Measurements from ENCODE around the gene RASL10B.
"Not testable (repeated sequence)": the region's sequence is repeated elsewhere in the genome, so short reads cannot be mapped to it uniquely, and the experiment has no call there.

RASL10B gene

DNA sequence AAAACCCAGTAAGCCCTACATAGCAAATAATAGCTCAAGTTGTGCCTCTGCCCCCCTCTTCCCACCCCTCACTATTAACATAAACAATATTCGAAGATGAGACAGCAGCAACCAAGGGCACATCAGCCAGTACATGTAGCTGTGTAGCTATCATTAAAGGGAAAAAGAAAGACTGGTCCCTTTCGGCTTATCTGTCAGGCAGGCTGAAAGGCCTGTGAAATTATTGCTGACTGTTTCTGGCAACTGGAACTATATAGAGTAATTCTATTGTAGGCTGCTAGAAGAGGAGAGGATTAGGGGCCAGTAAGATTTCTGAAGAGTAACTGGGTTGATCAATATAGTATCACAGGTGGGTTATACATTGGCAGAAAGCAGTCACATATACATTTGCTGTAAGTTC lies 36.5 kb upstream of the RASL10B start:
- H3K27ac Mint-ChIP-seq, result no peak overlapping the region
- no peaks in the 10 kb centered on the region for H3K9me3 Mint-ChIP-seq
- no peak overlapping the region for H3K4me3 Mint-ChIP-seq
- peaks cover 42% of the 10 kb centered on the region for H3K36me3 Mint-ChIP-seq (ENCODE audit: low read depth)
- no peaks in the 10 kb centered on the region for H3K4me1 Mint-ChIP-seq
- no peaks in the 10 kb centered on the region for H3K27me3 Mint-ChIP-seq (ENCODE audit: low read depth)
- no peak for TF ChIP-seq CTCF (IDR thresholded peaks at IDR 0.05; ENCODE audit: unreplicated experiment in 3 of 3)

- Mint-ChIP-seq H3K4me3 (no peak overlapping the region), H3K27ac (no peak overlapping the region), H3K36me3 (ENCODE audit: low read depth) (peaks cover 35% of the 10 kb centered on the region), H3K9me3 (no peaks in the 10 kb centered on the region), H3K4me1 (no peaks in the 10 kb centered on the region), H3K27me3 (ENCODE audit: low read depth) (no peaks in the 10 kb centered on the region)
- TF ChIP-seq CTCF (IDR thresholded peaks at IDR 0.05; ENCODE audit: unreplicated experiment in 3 of 3), result no peak
Observed at GRCh38 chr17:35695613-35696012, 35.8 kb upstream of the RASL10B start.

DNA sequence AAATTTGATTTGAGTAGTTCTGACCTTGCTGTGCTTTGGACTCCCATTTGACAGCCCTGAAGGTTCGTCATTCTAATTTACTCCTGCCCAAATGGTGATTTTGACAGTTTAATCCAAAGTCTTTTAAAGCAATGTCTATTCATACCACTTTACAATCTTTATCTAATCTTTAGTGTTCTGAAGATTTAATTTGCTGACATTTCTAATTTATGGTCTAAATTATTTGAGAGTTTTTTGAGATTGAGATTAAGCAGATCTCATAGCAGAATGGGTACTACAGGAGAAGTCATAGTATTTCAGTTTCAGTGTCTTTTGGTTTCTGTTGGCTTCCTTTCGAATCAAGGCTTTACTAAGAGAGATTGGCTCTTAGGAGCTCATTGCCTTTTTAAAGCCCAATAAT lies 32.6 kb upstream of the RASL10B start:
- no peak overlapping the region for H3K4me3 Mint-ChIP-seq
- H3K4me1 Mint-ChIP-seq, result no peaks in the 10 kb centered on the region
- H3K36me3 Mint-ChIP-seq (ENCODE audit: low read depth), result peaks cover 32% of the 10 kb centered on the region
- H3K9me3 Mint-ChIP-seq, result no peaks in the 10 kb centered on the region
- no peaks in the 10 kb centered on the region for H3K27me3 Mint-ChIP-seq (ENCODE audit: low read depth)
- no peak for TF ChIP-seq CTCF (IDR thresholded peaks at IDR 0.05; ENCODE audit: unreplicated experiment in 3 of 3)
- no peak overlapping the region for H3K27ac Mint-ChIP-seq

GRCh38 chr17:35700150-35700549 lies 31.3 kb upstream of the RASL10B start:
- no peak for TF ChIP-seq CTCF (IDR thresholded peaks at IDR 0.05; ENCODE audit: unreplicated experiment in 3 of 3)
- no peak overlapping the region for H3K4me3 Mint-ChIP-seq

GRCh38 chr17:35701491-35701890 lies 29.9 kb upstream of the RASL10B start:
- H3K4me3 Mint-ChIP-seq, result no peak overlapping the region

More at GRCh38 chr17:35700150-35700549, 31.3 kb upstream of the RASL10B start:
- H3K4me1 Mint-ChIP-seq, result no peaks in the 10 kb centered on the region
- H3K36me3 Mint-ChIP-seq (ENCODE audit: low read depth), result peaks cover 27% of the 10 kb centered on the region
- H3K27ac Mint-ChIP-seq, result no peak overlapping the region
- H3K9me3 Mint-ChIP-seq, result no peaks in the 10 kb centered on the region
- no peaks in the 10 kb centered on the region for H3K27me3 Mint-ChIP-seq (ENCODE audit: low read depth)

GRCh38 chr17:35703308-35703707 lies 28.1 kb upstream of the RASL10B start:
- H3K36me3 Mint-ChIP-seq (ENCODE audit: low read depth), result peaks cover 13% of the 10 kb centered on the region
- not testable (repeated sequence) for H3K9me3 Mint-ChIP-seq; H3K27me3 Mint-ChIP-seq (ENCODE audit: low read depth); H3K4me3 Mint-ChIP-seq; H3K4me1 Mint-ChIP-seq; H3K27ac Mint-ChIP-seq

More at GRCh38 chr17:35701491-35701890, 29.9 kb upstream of the RASL10B start:
- Mint-ChIP-seq H3K9me3 (no peaks in the 10 kb centered on the region), H3K36me3 (ENCODE audit: low read depth) (peaks cover 17% of the 10 kb centered on the region), H3K27me3 (ENCODE audit: low read depth) (no peaks in the 10 kb centered on the region), H3K4me1 (no peaks in the 10 kb centered on the region), H3K27ac (no peak overlapping the region)
- no peak for TF ChIP-seq CTCF (IDR thresholded peaks at IDR 0.05; ENCODE audit: unreplicated experiment in 3 of 3)
